OCI-LY7 (cell line): Measurements from ENCODE around the gene PATJ.

Experiments
- EZH2phosphoT487 ChIP-seq: fragments of 200-600 bp; sonication (generic); IDR thresholded peaks from 2 replicates; pipeline ENCODE4 v1.6.1; 2018; ENCODE audit warnings: low read depth, borderline replicate concordance, mild to moderate bottlenecking, mixed run types, antibody characterized with exemption, low read length, moderate library complexity, mixed read lengths
- TF ChIP-seq, protein P1 (sequence below): fragments of 200-600 bp; sonication (generic); conservative IDR thresholded peaks from 2 replicates; pipeline ENCODE4 v1.5.1; 2014; ENCODE audit warnings: mild to moderate bottlenecking, antibody characterized with exemption, low read length, moderate library complexity, mixed read lengths

DNA sequence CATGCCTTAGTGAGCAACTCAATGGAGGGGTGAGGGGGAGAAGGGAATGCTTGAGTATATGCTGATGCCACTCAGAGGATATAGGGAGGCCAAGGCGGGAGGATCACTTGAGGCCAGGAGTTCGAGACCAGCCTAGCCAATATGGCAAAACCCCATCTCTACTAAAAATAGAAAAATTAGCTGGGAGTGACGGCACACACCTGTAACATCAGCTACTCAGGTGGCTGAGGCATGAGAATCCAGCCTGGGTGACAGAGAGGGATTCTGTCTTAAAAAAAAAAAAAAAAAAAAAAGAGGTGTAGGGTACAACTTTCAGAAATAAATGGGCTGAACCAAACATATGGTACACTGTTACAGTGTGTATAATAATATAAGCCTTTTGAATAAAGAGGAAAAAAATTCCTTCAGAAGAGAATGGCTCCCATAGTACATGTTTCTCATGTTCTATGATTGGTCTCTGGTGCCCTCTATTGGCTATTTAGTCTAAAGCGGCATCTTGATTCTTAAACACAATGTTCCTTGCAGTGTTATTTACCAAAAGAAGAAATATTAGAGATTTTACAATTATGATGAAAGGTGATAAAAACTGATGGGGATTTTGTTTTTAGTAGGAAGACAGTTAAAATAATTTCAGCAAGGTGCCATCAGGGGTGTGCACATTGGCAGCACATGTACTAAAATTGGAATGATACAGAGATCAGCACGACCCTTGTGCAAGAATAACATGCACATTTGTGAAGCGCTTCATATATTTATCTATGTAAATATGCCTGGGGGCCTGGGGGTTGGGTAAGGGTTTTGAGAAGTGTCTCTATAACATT is 109.8 kb downstream of the PATJ start:
- TF ChIP-seq, protein P1, sequence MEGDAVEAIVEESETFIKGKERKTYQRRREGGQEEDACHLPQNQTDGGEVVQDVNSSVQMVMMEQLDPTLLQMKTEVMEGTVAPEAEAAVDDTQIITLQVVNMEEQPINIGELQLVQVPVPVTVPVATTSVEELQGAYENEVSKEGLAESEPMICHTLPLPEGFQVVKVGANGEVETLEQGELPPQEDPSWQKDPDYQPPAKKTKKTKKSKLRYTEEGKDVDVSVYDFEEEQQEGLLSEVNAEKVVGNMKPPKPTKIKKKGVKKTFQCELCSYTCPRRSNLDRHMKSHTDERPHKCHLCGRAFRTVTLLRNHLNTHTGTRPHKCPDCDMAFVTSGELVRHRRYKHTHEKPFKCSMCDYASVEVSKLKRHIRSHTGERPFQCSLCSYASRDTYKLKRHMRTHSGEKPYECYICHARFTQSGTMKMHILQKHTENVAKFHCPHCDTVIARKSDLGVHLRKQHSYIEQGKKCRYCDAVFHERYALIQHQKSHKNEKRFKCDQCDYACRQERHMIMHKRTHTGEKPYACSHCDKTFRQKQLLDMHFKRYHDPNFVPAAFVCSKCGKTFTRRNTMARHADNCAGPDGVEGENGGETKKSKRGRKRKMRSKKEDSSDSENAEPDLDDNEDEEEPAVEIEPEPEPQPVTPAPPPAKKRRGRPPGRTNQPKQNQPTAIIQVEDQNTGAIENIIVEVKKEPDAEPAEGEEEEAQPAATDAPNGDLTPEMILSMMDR: peak; percentile 95
- TF ChIP-seq EZH2phosphoT487: no peak
